ENCODE data around the gene NRDC.

- TF ChIP-seq ATF2 (tag by site-specific recombination; IDR thresholded peaks at IDR 0.05; ENCODE audit: low read depth) (no peak), IKZF3 (tag by site-specific recombination; IDR thresholded peaks at IDR 0.05) (no peak)
Measured at GRCh38 chr1:51859333-51859732, 19.2 kb downstream of the NRDC start.
